ENCODE measurements around the gene CBR4.
"Not testable (repeated sequence)": the region's sequence is repeated elsewhere in the genome, so short reads cannot be mapped to it uniquely, and the experiment has no call there.

Gene CBR4

DNA sequence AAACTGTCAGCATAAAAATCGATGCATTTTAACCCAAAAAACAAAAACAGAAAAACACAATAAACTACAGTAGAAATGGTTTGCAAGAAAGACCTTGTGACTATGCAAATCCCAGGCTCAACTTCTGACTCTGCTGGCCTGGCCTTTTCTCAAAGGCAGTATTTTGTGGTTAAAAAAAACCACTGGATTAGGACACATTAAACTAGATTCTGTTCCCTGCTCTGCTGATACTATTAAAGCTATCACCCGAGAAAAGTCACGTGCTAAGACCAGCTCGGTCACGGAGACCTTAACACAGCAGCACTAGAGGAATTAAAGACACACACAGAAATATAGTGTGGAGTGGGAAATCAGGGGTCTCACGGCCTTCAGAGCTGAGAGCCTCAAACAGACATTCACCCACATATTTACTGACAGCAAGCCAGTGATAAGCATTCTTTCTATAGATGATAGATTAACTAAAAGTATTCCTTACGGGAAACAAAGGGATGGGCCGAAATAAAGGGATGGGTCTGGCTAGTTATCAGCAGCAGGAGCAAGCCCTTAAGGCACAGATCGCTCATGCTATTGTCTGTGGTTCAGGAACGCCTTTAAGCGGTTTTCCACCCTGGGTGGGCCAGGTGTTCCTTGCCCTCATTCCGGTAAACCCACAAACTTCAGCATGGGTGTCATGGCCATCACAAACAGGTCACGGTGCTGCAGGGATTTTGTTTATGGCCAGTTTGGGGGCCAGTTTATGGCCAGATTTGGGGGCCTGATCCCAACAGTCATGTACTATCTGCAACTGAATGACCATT is 16.1 kb downstream of the CBR4 start:
- DNase-seq (ENCODE audit: low spot score): no peak

DNA sequence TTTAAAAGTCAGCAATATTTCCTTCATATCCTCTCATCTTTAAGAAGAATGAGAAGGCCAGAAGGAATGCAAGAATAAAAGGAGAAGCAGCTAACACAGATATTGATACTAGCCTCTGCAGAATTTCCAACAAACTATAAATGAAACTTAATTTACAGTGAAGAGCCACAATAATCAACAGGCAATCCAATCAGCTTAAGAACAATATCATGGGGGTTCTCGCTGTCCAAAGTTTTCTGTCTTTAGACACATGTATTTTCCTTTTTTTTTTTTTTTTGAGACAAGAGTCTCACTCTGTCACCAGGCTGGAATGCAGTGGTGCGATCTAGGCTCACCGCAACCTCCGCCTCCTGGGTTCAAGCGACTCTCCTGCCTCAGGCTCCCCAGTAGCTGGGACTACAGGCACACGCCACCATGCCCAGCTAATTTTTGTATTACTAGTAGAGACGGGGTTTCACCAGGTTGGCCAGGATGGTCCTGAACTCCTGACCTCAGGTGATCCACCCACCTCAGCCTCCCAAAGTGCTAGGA is 17.0 kb downstream of the CBR4 start:
- DNase-seq (ENCODE audit: low spot score): not testable (repeated sequence)

DNA sequence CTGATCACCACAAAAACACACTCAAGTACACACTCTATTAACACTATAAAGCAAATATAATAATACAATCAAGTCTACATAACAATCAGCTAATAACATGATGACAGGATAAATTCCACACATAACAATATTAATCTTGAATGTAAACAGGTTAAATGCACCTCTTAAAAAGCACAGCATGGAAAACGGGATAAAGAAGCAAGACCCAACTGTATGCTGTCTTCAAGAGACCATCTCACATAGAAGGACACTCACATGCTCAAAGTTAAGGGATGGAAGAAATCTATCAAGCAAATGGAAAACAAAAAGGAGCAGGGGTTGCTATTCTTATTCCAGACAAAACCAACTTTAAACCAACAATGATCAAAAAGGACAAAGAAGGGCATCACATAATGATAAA is 28.1 kb downstream of the CBR4 start:
- DNase-seq (ENCODE audit: low spot score): no peak

DNA sequence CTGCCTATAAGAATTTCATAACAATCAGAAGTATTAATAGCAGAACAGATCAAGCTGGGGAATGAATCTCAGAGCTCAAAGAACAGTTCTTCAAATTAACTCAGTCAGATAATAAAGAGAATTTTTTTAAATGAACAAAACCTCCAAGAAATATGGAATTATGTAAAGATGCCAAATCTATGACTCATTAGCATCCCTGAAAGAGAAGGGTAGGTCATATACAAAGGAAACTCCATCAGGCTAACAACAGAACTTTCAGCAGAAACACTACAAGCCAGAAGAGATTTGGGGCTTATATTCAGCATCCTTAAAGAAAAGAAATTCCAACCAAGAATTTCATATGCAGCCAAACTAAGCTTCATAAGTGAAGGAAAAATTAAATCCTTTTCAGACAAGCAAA is 28.6 kb downstream of the CBR4 start:
- DNase-seq (ENCODE audit: low spot score): no peak

DNA sequence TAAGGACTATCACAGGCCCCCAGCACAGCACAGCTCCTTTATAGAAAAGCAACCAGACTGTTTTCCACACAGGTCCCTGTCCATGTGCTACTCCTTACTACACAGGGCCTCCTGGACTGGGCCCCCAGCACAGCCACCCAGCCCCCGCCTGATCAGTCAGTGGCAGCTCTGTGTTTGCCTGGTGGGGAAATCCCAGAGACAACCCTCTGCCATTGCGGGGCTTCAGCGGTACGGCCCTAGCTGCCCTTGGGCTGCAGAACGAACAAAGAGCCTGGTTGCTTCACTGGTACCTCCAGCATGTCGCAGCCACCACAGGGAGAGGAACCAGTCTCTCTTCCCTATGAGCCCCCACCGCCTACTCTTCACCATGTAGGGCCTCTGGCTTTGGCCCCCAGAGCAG is 30.7 kb downstream of the CBR4 start:
- DNase-seq (ENCODE audit: low spot score): no peak

DNA sequence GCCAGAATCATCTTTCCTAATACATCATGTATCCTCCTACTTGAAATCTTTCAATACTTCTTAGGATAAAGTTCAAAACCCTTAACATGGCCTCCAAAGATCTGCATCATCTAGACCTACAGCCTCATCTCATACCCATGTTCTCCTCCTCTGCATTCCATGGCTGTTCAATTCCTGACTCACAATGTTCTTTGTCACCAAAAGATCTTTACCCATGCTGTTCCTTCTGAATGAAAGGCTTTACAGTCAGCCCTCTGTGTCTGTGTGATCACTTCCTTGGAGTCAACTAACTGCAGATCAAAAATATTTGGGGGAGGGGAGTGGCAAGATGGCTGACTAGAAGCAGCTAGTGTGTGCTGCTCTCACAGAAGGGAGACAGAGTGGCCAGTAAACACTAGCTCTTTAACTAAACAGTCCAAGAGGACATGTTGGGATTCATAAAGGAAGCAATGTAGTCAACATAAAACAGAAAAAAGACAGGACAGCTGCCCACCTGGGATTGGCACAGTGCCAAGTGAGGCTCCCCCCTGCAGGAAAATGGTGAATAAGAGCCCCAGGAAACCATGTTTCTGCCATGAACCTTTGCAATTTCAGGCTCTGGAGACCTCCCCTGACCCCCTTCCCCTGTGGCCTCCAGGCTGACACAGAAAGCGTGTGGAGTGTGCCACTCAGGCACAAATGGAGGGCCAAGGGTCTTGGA is 31.9 kb downstream of the CBR4 start:
- no peak for DNase-seq (ENCODE audit: low spot score)

DNA sequence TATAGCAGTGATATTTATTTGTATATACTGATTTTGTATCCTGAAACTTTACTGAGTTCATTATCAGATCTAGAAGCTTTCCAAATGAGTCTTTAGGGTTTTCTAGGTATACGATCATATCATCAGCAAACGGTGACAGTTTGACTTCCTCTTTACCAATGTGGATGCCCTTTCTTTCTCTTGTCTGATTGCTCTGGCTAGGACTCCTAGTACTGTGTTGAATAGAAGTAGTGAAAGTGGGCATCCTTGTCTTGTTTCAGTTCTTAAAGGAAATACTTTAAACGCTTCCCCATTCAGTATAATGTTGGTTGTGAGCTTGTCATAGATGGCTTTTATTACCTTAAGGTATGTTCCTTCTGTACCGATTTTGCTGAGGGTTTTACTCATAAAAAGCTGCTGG is 37.5 kb downstream of the CBR4 start:
- no peak for DNase-seq (ENCODE audit: low spot score)

DNA sequence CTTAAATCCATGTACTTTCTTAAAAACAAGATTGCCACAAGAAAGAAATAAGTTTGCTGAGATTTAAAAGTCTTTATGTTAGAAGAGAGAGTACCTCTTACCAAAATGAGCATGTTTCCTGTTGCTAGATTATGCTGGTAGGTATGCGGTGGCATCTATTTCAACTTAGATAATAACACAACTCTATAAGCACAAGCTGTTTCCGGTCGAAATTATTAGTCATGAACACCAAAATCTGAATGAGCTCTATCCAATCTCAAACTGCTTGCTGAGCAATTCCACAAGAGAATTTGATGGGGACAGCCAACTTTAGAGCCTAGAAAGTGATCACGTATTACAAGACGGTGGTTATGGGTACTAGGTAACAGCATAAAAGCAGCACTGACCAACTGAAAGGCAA is 49.3 kb downstream of the CBR4 start:
- DNase-seq (ENCODE audit: low spot score): no peak

DNA sequence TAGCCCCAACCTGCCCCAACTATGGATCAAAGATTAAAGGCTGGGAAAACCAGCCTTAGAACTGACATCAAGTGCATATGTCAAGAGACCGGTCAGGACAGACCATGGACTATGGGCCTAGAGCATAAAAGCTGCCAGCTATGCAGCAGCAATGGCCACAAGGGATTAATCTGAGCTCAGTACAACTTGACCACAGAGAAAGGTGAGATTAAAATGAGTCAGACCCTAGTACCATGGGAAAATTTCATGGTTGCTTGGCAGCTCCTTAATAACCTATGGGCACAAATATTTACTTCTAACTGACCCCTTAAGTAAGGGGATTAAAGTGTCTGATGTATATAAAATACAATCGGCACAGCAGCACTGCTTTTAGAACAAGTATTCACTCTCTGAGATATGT is 54.4 kb downstream of the CBR4 start:
- no peak for DNase-seq (ENCODE audit: low spot score)

DNA sequence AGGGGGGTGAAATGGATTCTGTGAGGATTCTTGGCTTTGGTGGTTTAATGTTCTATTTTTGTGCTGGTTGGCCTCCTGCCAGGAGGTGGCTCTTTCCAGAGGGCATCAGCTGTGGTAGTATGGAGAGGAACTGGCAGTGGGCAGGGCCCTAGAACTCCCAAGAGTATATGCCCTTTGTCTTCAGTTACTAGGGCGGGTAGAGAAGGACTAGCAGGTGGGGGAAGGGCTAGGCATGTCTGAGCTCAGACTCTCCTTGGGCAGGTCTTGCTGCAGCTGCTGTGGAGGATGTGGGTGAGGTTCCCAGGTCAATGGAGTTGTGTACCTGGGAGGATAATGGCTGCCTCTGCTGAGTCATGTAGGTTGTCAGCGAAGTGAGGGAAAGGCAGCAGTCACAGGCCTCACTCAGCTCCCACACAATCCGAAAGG is 57.2 kb downstream of the CBR4 start:
- DNase-seq (ENCODE audit: low spot score): not testable (repeated sequence)

DNA sequence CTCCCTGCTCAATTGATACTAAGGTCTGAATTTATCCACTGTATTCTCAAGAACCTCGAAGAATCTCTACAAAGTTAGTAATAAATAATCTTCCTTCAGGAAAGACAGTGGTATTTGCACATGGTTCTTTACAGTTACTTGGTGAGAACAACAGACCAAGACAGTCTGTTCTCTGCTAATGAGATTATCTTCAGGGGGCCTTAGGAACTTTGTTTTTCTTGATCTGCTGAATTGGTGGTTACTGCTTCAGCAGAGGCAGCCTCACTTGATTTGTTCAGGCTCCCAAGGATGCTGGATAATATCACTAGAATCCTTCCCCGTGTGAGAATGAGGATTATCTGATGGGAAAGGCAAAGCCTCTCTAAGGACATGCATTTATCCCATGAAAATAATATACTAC is 64.8 kb downstream of the CBR4 start:
- DNase-seq (ENCODE audit: low spot score): no peak

DNA sequence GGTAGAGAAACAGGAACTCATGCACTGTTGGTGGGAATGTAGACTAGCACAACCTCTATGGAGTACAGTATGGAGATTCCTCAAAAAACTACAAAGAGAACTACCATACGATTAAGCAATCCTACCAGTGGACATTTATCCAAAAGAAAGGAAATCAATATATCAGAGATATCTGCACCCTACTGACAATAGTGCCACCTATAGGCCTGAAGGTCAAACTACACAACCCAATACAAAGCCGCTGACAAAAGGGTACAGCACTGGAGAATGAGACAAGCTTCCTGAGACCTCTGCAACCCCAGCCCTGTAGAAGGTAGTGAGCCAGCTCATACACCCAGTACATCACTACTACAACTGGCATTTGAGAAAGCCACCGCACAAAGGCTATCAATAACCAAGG is 67.1 kb downstream of the CBR4 start:
- no peak for DNase-seq (ENCODE audit: low spot score)

Measured in putamen (tissue), 1 donor.